Calu3 (cell line): ENCODE measurements around the gene LDB1. TPM values are rescaled to one million over a fixed set of nuclear protein-coding genes. Genes with fewer than 3 reads are reported as not detected.

Source experiments
- BruUV-seq: library from RNA; stranded (reverse); fragments of 400-500 nt; replicated peaks from 2 replicates; lab custom pipeline; 2021; lab: Mats Ljungman, UMichigan
- CTCF ChIA-PET: fragments of 300-600 bp; sonication (Branson Sonifier 250); formaldehyde crosslinking; loops from one replicate; lab custom pipeline; 2022; ENCODE audit warnings: antibody characterized with exemption; lab: Charles Lee
- DNase-seq: peaks from one replicate; pipeline ENCODE4 v3.0.0; 2022
- H3K27ac Mint-ChIP-seq: one replicate; pipeline ENCODE4 v1.8.0; 2022; ENCODE audit warnings: mixed read lengths; ENCODE audit not compliant: unreplicated experiment
- H3K27me3 Mint-ChIP-seq: one replicate; pipeline ENCODE4 v1.8.0; 2022; ENCODE audit warnings: mixed read lengths; ENCODE audit not compliant: unreplicated experiment
- H3K36me3 Mint-ChIP-seq: one replicate; pipeline ENCODE4 v1.8.0; 2022; ENCODE audit warnings: mild to moderate bottlenecking, moderate library complexity, mixed read lengths; ENCODE audit not compliant: insufficient read depth, unreplicated experiment
- H3K4me1 Mint-ChIP-seq: one replicate; pipeline ENCODE4 v1.8.0; 2022; ENCODE audit warnings: mild to moderate bottlenecking, low read depth, mixed read lengths; ENCODE audit not compliant: unreplicated experiment
- H3K4me3 Mint-ChIP-seq: one replicate; pipeline ENCODE4 v1.8.0; 2022; ENCODE audit warnings: mild to moderate bottlenecking, low read depth, moderate library complexity, mixed read lengths; ENCODE audit not compliant: unreplicated experiment
- H3K9me3 Mint-ChIP-seq: one replicate; pipeline ENCODE4 v1.8.0; 2022; ENCODE audit warnings: low read depth, mixed read lengths; ENCODE audit not compliant: unreplicated experiment
- CTCF ChIP-seq: fragments of 200-600 bp; IDR thresholded peaks from one replicate; pipeline ENCODE4 v1.8.0; 2022; ENCODE audit warnings: antibody characterized with exemption; ENCODE audit not compliant: unreplicated experiment
- intact Hi-C: fragments of 100-400 bp; cut with micrococcal nuclease; formaldehyde crosslinking; loops from one replicate; pipeline ENCODE4 v1.10.0; 2022; ENCODE audit not compliant: unreplicated experiment
- total RNA-seq: library from RNA; stranded (reverse); gene quantifications from 2 replicates; pipeline ENCODE4 v1.2.3, GENCODE V29; 2022

Gene LDB1
- total RNA-seq, 1 experiment from 2014 or later = 27.5 TPM

GRCh38 chr10:102153093-102153620, 33.0 kb upstream of the LDB1 start:
- no peak for TF ChIP-seq CTCF
- H3K36me3 Mint-ChIP-seq = peaks cover 67% of the 10 kb centered on the region
- peak overlapping the region; percentile 74 for H3K27ac Mint-ChIP-seq
- CTCF ChIA-PET = interaction anchor here (0.7 kb wide), 1 partner anchor 971 kb away, joined by 3 read pairs; no protein-coding TSS in a partner anchor
- no peaks in the 10 kb centered on the region for H3K9me3 Mint-ChIP-seq
- intact Hi-C loops = loop anchor here (2.0 kb wide), 1 partner anchor 20 kb away; the partner anchor contains the start of gene PPRC1
- no TSS peak for BruUV-seq
- H3K4me1 Mint-ChIP-seq = peaks cover 27% of the 10 kb centered on the region
- H3K27me3 Mint-ChIP-seq = no peaks in the 10 kb centered on the region
- peak overlapping the region; percentile 76 for H3K4me3 Mint-ChIP-seq
- no peak for DNase-seq

GRCh38 chr10:102152545-102152890, 32.4 kb upstream of the LDB1 start:
- Mint-ChIP-seq H3K4me3 (peak overlapping the region; percentile 76), H3K9me3 (no peaks in the 10 kb centered on the region), H3K27me3 (no peaks in the 10 kb centered on the region), H3K4me1 (peaks cover 24% of the 10 kb centered on the region), H3K27ac (peak overlapping the region; percentile 74), H3K36me3 (peaks cover 73% of the 10 kb centered on the region)
- CTCF ChIA-PET = no interaction called here
- DNase-seq = peak; percentile 17
- intact Hi-C loops = loop anchor here (2.0 kb wide), 1 partner anchor 20 kb away; the partner anchor contains the start of gene PPRC1
- BruUV-seq = no TSS peak
- TF ChIP-seq CTCF = no peak

GRCh38 chr10:102151774-102152544, 31.8 kb upstream of the LDB1 start, which contains the start of gene NOLC1:
Gene NOLC1 (plus strand): TSS chr10:102152389. CDS start chr10:102152411, 22 bp downstream.
- no TSS peak for BruUV-seq

More at GRCh38 chr10:102151774-102152544, 31.8 kb upstream of the LDB1 start, which contains the start of gene NOLC1:
- peaks cover 74% of the 10 kb centered on the region for H3K36me3 Mint-ChIP-seq
- peak within 1 kb of the TSS; percentile 76 for H3K4me3 Mint-ChIP-seq
- peaks cover 19% of the 10 kb centered on the region for H3K4me1 Mint-ChIP-seq
- intact Hi-C loops = loop anchor here (2.0 kb wide), 1 partner anchor 19 kb away; the partner anchor contains the start of gene PPRC1
- CTCF ChIA-PET = interaction anchor here (0.8 kb wide), 1 partner anchor 18 kb away, joined by 3 read pairs; no protein-coding TSS in a partner anchor
- no peak for TF ChIP-seq CTCF
- peak within 1 kb of the TSS; percentile 74 for H3K27ac Mint-ChIP-seq
- no peaks in the 10 kb centered on the region for H3K27me3 Mint-ChIP-seq
- H3K9me3 Mint-ChIP-seq = no peaks in the 10 kb centered on the region
- peak; percentile 96 for DNase-seq
